GM23338 (cell line): ENCODE measurements around the gene SLC2A13. TPM values are rescaled to one million over a fixed set of nuclear protein-coding genes. Genes with fewer than 3 reads are reported as not detected.

Experiments
- ATAC-seq: fragments of 200-7000 bp; cut with Tn5 transposase; 3 replicates; pipeline ENCODE4 v1.9.1; 2020
- DNase-seq: peaks from one replicate; pipeline ENCODE4 v3.0.0-alpha.2; 2015; ENCODE audit warnings: low spot score
- H2AFZ ChIP-seq: fragments of 200-600 bp; sonication (generic); 2 replicates; pipeline ENCODE4 v1.8.0; 2016; ENCODE audit warnings: antibody characterized with exemption, mild to moderate bottlenecking, moderate library complexity
- H3F3A ChIP-seq: fragments of 200-600 bp; sonication (generic); replicated peaks from 2 replicates; pipeline ENCODE4 v1.8.0; 2017; ENCODE audit warnings: antibody characterized with exemption, mixed run types, low read depth
- H3K27ac ChIP-seq: fragments of 200-600 bp; sonication (generic); 2 replicates; pipeline ENCODE4 v1.6.1; 2016; ENCODE audit warnings: low read depth
- H3K27me3 ChIP-seq: fragments of 200-600 bp; sonication (generic); 2 replicates; pipeline ENCODE4 v1.8.0; 2016; ENCODE audit warnings: mild to moderate bottlenecking, mixed run types, moderate library complexity; ENCODE audit not compliant: insufficient read depth
- H3K36me3 ChIP-seq: fragments of 200-600 bp; sonication (generic); 2 replicates; pipeline ENCODE4 v1.8.0; 2016; ENCODE audit warnings: mild to moderate bottlenecking; ENCODE audit not compliant: insufficient read depth
- H3K4me1 ChIP-seq: fragments of 200-600 bp; sonication (generic); 2 replicates; pipeline ENCODE4 v1.8.0; 2016; ENCODE audit warnings: mild to moderate bottlenecking, moderate library complexity; ENCODE audit not compliant: insufficient read depth
- H3K4me2 ChIP-seq: fragments of 200-600 bp; sonication (generic); 2 replicates; pipeline ENCODE4 v1.7.1; 2017; ENCODE audit warnings: mixed run types
- H3K4me3 ChIP-seq: fragments of 200-600 bp; sonication (generic); 2 replicates; pipeline ENCODE4 v1.6.1; 2016; ENCODE audit warnings: mixed run types
- H3K79me2 ChIP-seq: fragments of 200-600 bp; sonication (generic); replicated peaks from 2 replicates; pipeline ENCODE4 v1.8.0; 2017; ENCODE audit warnings: mild to moderate bottlenecking; ENCODE audit not compliant: insufficient read depth
- H3K9me2 ChIP-seq: fragments of 200-600 bp; sonication (generic); 2 replicates; pipeline ENCODE4 v1.8.0; 2017; ENCODE audit not compliant: insufficient read depth
- H4K20me1 ChIP-seq: fragments of 200-600 bp; sonication (generic); replicated peaks from 2 replicates; pipeline ENCODE4 v1.8.0; 2017; ENCODE audit warnings: mild to moderate bottlenecking; ENCODE audit not compliant: insufficient read depth
- H3K27ac Mint-ChIP-seq: 2 replicates; pipeline ENCODE4 v1.8.0; 2020; ENCODE audit warnings: inconsistent platforms, mild to moderate bottlenecking, moderate library complexity, mixed read lengths
- H3K27me3 Mint-ChIP-seq: 3 replicates; pipeline ENCODE4 v1.8.0; 2022; ENCODE audit warnings: low read depth, mild to moderate bottlenecking, moderate library complexity, mixed read lengths, inconsistent platforms; ENCODE audit not compliant: insufficient read depth, poor library complexity
- H3K36me3 Mint-ChIP-seq: 3 replicates; pipeline ENCODE4 v1.8.0; 2021; ENCODE audit warnings: low read depth, mild to moderate bottlenecking, inconsistent platforms, moderate library complexity, mixed read lengths
- H3K4me1 Mint-ChIP-seq: 3 replicates; pipeline ENCODE4 v1.8.0; 2020; ENCODE audit warnings: mild to moderate bottlenecking, inconsistent platforms, mixed read lengths
- H3K4me3 Mint-ChIP-seq: 3 replicates; pipeline ENCODE4 v1.8.0; 2021; ENCODE audit warnings: moderate library complexity, mild to moderate bottlenecking, inconsistent platforms, mixed read lengths
- H3K9me3 Mint-ChIP-seq: 3 replicates; pipeline ENCODE4 v1.8.0; 2020; ENCODE audit warnings: moderate library complexity, mild to moderate bottlenecking, inconsistent platforms, mixed read lengths
- CREB1 ChIP-seq: fragments of 250-450 bp; sonication (Bioruptor Pico); IDR thresholded peaks from 2 replicates; pipeline ENCODE4 v1.5.0; 2020; ENCODE audit warnings: low read depth, mild to moderate bottlenecking, moderate library complexity
- EZH2 ChIP-seq: fragments of 200-600 bp; sonication (generic); IDR thresholded peaks from one replicate; pipeline ENCODE4 v1.8.0; 2017; ENCODE audit warnings: antibody characterized with exemption, mild to moderate bottlenecking, low read depth; ENCODE audit not compliant: unreplicated experiment
- EZH2phosphoT487 ChIP-seq: fragments of 200-600 bp; sonication (generic); IDR thresholded peaks from one replicate; pipeline ENCODE4 v1.8.1; 2018; ENCODE audit warnings: antibody characterized with exemption; ENCODE audit not compliant: unreplicated experiment
- JUNB ChIP-seq: IDR thresholded peaks from one replicate; pipeline ENCODE4 v1.6.1; 2016; ENCODE audit warnings: antibody characterized with exemption; ENCODE audit not compliant: unreplicated experiment
- NANOG ChIP-seq: IDR thresholded peaks from 2 replicates; pipeline ENCODE4 v1.6.1; 2016; ENCODE audit warnings: antibody characterized with exemption, borderline replicate concordance
- POLR2AphosphoS5 ChIP-seq: IDR thresholded peaks from 2 replicates; pipeline ENCODE4 v1.6.1; 2016; ENCODE audit warnings: antibody characterized with exemption, low read depth
- STAT1 ChIP-seq: IDR thresholded peaks from one replicate; pipeline ENCODE4 v1.6.1; 2016; ENCODE audit warnings: antibody characterized with exemption; ENCODE audit not compliant: unreplicated experiment
- ZNF114 ChIP-seq: fragments of 250-450 bp; sonication (Bioruptor Pico); IDR thresholded peaks from 2 replicates; pipeline ENCODE4 v1.5.0; 2020; ENCODE audit warnings: mild to moderate bottlenecking, moderate library complexity
- ZNF331 ChIP-seq: fragments of 250-450 bp; sonication (Bioruptor Pico); IDR thresholded peaks from 2 replicates; pipeline ENCODE4 v1.5.0; 2020; ENCODE audit warnings: low read depth, mild to moderate bottlenecking, moderate library complexity
- polyA plus RNA-seq: library from polyadenylated mRNA; unstranded; fragments of >200 nt; fragmentation: Nextera tagmentation; extraction: Ambion mirVana; gene quantifications from 2 replicates; pipeline ENCODE4 v1.2.1, GENCODE V29; 2016
- total RNA-seq: library from RNA; depleted of rRNA; stranded (reverse); fragments of >200 nt; shearing (Covaris generic); gene quantifications from 2 replicates; pipeline ENCODE4 v1.2.3, GENCODE V29; 2014
- TF ChIP-seq, protein P1 (sequence below), 2 experiments: fragments of 200-600 bp in 1 of 2; sonication (generic) in 1 of 2; conservative IDR thresholded peaks; 2 replicates each; pipeline versions ENCODE4 v1.5.1 to v1.6.1; 2016 to 2017; ENCODE audit warnings: antibody characterized with exemption in 2 of 2, low read depth in 2 of 2, mild to moderate bottlenecking in 2 of 2, moderate library complexity in 1 of 2
- TF ChIP-seq, protein P2 (sequence below): IDR thresholded peaks from 2 replicates; pipeline ENCODE4 v1.6.1; 2016; ENCODE audit warnings: antibody characterized with exemption
- TF ChIP-seq, protein P3 (sequence below): fragments of 250-450 bp; sonication (Bioruptor Pico); IDR thresholded peaks from 2 replicates; pipeline ENCODE4 v1.5.0; 2020; ENCODE audit warnings: mild to moderate bottlenecking, moderate library complexity
- TF ChIP-seq, protein P4 (sequence below): IDR thresholded peaks from one replicate; pipeline ENCODE4 v1.6.1; 2018; ENCODE audit warnings: antibody characterized with exemption; ENCODE audit not compliant: unreplicated experiment

The SLC2A13 gene
- total and polyA plus RNA-seq, 2 experiments from 2014 or later, result 6.8 to 22.7 TPM

DNA sequence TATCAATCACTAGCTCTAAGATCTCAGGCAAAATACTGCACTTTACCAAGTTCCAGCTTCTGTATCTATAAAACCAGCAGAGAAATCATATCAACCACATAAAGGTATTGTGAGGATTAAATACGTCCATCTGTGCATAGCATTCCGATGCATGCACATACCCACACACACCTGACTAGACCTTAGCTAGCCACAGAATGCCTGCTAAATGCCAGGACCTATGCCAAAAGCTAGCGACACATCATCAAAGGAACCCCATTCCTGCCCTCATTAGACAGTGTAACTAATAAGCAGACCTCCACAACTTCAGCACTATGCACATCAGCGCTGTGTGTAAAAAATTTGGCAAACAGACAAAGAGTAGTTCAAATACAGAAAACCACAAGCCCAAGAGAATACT lies 185.2 kb downstream of the SLC2A13 start:
- H4K20me1 ChIP-seq, result no peaks in the 10 kb centered on the region
- H3K9me3 Mint-ChIP-seq, result no peaks in the 10 kb centered on the region
- H3K36me3 Mint-ChIP-seq, result no peaks in the 10 kb centered on the region
- no peak overlapping the region for H3K27ac ChIP-seq
- H3K4me1 Mint-ChIP-seq, result peaks cover 33% of the 10 kb centered on the region
- H3K4me3 ChIP-seq, result no peak overlapping the region
- H3K4me1 ChIP-seq, result no peaks in the 10 kb centered on the region
- no peak overlapping the region for H3K4me2 ChIP-seq
- no peak overlapping the region for H2AFZ ChIP-seq
- H3K9me2 ChIP-seq, result no peaks in the 10 kb centered on the region
- H3K27me3 Mint-ChIP-seq, result no peaks in the 10 kb centered on the region
- no peaks in the 10 kb centered on the region for H3K27me3 ChIP-seq
- H3K4me3 Mint-ChIP-seq, result no peak overlapping the region
- TF ChIP-seq, protein P1, sequence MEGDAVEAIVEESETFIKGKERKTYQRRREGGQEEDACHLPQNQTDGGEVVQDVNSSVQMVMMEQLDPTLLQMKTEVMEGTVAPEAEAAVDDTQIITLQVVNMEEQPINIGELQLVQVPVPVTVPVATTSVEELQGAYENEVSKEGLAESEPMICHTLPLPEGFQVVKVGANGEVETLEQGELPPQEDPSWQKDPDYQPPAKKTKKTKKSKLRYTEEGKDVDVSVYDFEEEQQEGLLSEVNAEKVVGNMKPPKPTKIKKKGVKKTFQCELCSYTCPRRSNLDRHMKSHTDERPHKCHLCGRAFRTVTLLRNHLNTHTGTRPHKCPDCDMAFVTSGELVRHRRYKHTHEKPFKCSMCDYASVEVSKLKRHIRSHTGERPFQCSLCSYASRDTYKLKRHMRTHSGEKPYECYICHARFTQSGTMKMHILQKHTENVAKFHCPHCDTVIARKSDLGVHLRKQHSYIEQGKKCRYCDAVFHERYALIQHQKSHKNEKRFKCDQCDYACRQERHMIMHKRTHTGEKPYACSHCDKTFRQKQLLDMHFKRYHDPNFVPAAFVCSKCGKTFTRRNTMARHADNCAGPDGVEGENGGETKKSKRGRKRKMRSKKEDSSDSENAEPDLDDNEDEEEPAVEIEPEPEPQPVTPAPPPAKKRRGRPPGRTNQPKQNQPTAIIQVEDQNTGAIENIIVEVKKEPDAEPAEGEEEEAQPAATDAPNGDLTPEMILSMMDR (conservative IDR thresholded peaks at IDR 0.05; ENCODE audit: low read depth in 2 of 2), result no peak
- TF ChIP-seq NANOG (no peak), CREB1 (CRISPR knock-in tag) (no peak), ZNF114 (CRISPR knock-in tag) (no peak), EZH2 (no peak), ZNF331 (CRISPR knock-in tag) (no peak), STAT1 (no peak), POLR2AphosphoS5 (no peak), EZH2phosphoT487 (no peak), JUNB (no peak)
- TF ChIP-seq, protein P2, sequence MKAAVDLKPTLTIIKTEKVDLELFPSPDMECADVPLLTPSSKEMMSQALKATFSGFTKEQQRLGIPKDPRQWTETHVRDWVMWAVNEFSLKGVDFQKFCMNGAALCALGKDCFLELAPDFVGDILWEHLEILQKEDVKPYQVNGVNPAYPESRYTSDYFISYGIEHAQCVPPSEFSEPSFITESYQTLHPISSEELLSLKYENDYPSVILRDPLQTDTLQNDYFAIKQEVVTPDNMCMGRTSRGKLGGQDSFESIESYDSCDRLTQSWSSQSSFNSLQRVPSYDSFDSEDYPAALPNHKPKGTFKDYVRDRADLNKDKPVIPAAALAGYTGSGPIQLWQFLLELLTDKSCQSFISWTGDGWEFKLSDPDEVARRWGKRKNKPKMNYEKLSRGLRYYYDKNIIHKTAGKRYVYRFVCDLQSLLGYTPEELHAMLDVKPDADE, result no peak
- TF ChIP-seq, protein P3, sequence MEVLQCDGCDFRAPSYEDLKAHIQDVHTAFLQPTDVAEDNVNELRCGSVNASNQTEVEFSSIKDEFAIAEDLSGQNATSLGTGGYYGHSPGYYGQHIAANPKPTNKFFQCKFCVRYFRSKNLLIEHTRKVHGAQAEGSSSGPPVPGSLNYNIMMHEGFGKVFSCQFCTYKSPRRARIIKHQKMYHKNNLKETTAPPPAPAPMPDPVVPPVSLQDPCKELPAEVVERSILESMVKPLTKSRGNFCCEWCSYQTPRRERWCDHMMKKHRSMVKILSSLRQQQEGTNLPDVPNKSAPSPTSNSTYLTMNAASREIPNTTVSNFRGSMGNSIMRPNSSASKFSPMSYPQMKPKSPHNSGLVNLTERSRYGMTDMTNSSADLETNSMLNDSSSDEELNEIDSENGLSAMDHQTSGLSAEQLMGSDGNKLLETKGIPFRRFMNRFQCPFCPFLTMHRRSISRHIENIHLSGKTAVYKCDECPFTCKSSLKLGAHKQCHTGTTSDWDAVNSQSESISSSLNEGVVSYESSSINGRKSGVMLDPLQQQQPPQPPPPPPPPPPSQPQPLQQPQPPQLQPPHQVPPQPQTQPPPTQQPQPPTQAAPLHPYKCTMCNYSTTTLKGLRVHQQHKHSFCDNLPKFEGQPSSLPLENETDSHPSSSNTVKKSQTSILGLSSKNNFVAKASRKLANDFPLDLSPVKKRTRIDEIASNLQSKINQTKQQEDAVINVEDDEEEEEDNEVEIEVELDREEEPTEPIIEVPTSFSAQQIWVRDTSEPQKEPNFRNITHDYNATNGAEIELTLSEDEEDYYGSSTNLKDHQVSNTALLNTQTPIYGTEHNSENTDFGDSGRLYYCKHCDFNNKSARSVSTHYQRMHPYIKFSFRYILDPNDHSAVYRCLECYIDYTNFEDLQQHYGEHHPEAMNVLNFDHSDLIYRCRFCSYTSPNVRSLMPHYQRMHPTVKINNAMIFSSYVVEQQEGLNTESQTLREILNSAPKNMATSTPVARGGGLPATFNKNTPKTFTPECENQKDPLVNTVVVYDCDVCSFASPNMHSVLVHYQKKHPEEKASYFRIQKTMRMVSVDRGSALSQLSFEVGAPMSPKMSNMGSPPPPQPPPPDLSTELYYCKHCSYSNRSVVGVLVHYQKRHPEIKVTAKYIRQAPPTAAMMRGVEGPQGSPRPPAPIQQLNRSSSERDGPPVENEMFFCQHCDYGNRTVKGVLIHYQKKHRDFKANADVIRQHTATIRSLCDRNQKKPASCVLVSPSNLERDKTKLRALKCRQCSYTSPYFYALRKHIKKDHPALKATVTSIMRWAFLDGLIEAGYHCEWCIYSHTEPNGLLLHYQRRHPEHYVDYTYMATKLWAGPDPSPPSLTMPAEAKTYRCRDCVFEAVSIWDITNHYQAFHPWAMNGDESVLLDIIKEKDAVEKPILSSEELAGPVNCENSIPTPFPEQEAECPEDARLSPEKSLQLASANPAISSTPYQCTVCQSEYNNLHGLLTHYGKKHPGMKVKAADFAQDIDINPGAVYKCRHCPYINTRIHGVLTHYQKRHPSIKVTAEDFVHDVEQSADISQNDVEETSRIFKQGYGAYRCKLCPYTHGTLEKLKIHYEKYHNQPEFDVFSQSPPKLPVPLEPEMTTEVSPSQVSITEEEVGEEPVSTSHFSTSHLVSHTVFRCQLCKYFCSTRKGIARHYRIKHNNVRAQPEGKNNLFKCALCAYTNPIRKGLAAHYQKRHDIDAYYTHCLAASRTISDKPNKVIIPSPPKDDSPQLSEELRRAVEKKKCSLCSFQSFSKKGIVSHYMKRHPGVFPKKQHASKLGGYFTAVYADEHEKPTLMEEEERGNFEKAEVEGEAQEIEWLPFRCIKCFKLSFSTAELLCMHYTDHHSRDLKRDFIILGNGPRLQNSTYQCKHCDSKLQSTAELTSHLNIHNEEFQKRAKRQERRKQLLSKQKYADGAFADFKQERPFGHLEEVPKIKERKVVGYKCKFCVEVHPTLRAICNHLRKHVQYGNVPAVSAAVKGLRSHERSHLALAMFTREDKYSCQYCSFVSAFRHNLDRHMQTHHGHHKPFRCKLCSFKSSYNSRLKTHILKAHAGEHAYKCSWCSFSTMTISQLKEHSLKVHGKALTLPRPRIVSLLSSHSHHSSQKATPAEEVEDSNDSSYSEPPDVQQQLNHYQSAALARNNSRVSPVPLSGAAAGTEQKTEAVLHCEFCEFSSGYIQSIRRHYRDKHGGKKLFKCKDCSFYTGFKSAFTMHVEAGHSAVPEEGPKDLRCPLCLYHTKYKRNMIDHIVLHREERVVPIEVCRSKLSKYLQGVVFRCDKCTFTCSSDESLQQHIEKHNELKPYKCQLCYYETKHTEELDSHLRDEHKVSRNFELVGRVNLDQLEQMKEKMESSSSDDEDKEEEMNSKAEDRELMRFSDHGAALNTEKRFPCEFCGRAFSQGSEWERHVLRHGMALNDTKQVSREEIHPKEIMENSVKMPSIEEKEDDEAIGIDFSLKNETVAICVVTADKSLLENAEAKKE (CRISPR knock-in tag), result no peak
- TF ChIP-seq, protein P4, sequence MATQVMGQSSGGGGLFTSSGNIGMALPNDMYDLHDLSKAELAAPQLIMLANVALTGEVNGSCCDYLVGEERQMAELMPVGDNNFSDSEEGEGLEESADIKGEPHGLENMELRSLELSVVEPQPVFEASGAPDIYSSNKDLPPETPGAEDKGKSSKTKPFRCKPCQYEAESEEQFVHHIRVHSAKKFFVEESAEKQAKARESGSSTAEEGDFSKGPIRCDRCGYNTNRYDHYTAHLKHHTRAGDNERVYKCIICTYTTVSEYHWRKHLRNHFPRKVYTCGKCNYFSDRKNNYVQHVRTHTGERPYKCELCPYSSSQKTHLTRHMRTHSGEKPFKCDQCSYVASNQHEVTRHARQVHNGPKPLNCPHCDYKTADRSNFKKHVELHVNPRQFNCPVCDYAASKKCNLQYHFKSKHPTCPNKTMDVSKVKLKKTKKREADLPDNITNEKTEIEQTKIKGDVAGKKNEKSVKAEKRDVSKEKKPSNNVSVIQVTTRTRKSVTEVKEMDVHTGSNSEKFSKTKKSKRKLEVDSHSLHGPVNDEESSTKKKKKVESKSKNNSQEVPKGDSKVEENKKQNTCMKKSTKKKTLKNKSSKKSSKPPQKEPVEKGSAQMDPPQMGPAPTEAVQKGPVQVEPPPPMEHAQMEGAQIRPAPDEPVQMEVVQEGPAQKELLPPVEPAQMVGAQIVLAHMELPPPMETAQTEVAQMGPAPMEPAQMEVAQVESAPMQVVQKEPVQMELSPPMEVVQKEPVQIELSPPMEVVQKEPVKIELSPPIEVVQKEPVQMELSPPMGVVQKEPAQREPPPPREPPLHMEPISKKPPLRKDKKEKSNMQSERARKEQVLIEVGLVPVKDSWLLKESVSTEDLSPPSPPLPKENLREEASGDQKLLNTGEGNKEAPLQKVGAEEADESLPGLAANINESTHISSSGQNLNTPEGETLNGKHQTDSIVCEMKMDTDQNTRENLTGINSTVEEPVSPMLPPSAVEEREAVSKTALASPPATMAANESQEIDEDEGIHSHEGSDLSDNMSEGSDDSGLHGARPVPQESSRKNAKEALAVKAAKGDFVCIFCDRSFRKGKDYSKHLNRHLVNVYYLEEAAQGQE, result no peak
- DNase-seq, result no peak
- H3F3A ChIP-seq, result no peaks in the 10 kb centered on the region
- H3K79me2 ChIP-seq, result no peaks in the 10 kb centered on the region
- H3K36me3 ChIP-seq, result no peaks in the 10 kb centered on the region
- ATAC-seq, result no peak
- H3K27ac Mint-ChIP-seq, result no peak overlapping the region
